GM12878 (cell line): ENCODE measurements around the gene STRN4. TPM values are rescaled to one million over a fixed set of nuclear protein-coding genes. Genes with fewer than 3 reads are reported as not detected.

Experiments used
- ATF7 ChIP-seq: fragments of 450-650 bp; IDR thresholded peaks from 2 replicates; pipeline ENCODE4 v1.6.1; 2016; ENCODE audit warnings: low read depth, mild to moderate bottlenecking
- BCLAF1 ChIP-seq: fragments of 450-650 bp; IDR thresholded peaks from 2 replicates; pipeline ENCODE4 v1.6.1; 2017; ENCODE audit warnings: antibody characterized with exemption, mild to moderate bottlenecking, moderate library complexity
- BMI1 ChIP-seq: fragments of 450-650 bp; IDR thresholded peaks from 2 replicates; pipeline ENCODE4 v1.6.1; 2016; ENCODE audit warnings: mild to moderate bottlenecking, moderate library complexity, borderline replicate concordance
- CHD2 ChIP-seq: IDR thresholded peaks from 2 replicates; pipeline ENCODE4 v1.6.1; 2011; ENCODE audit warnings: low read depth, low read length, improper control_type of control experiment, borderline replicate concordance
- CREM ChIP-seq: IDR thresholded peaks from 2 replicates; pipeline ENCODE4 v1.6.1; 2014; ENCODE audit warnings: antibody characterized with exemption, low read depth
- EP300 ChIP-seq, 2 experiments: fragments of 150-350 bp in 1 of 2; IDR thresholded peaks; 2 replicates each; pipeline ENCODE4 v1.6.1; 2011 to 2012; ENCODE audit warnings: low read depth in 2 of 2, low read length in 2 of 2, borderline replicate concordance in 1 of 2, improper control_type of control experiment in 1 of 2, inconsistent platforms in 1 of 2; ENCODE audit not compliant: control insufficient read depth in 1 of 2
- EZH2 ChIP-seq: IDR thresholded peaks from 2 replicates; pipeline ENCODE4 v1.6.1; 2012; ENCODE audit warnings: low read depth, mild to moderate bottlenecking, control low read depth, inconsistent platforms, low read length, borderline replicate concordance; ENCODE audit not compliant: control insufficient read depth
- HCFC1 ChIP-seq: fragments of 150-350 bp; IDR thresholded peaks from 2 replicates; pipeline ENCODE4 v1.6.1; 2014; ENCODE audit warnings: low read length
- IRF4 ChIP-seq: IDR thresholded peaks from 2 replicates; pipeline ENCODE4 v1.6.1; 2011; ENCODE audit warnings: low read depth, low read length
- IRF5 ChIP-seq: fragments of 450-650 bp; IDR thresholded peaks from 2 replicates; pipeline ENCODE4 v1.6.1; 2017; ENCODE audit warnings: borderline replicate concordance
- KAT2A ChIP-seq: conservative IDR thresholded peaks from 2 replicates; pipeline ENCODE4 v1.6.1; 2011; ENCODE audit warnings: low read depth, low read length; ENCODE audit not compliant: control insufficient read depth
- MXI1 ChIP-seq: fragments of 150-350 bp; IDR thresholded peaks from 2 replicates; pipeline ENCODE4 v1.6.1; 2011; ENCODE audit warnings: low read depth, mild to moderate bottlenecking, inconsistent platforms, low read length, improper control_type of control experiment
- RAD21 ChIP-seq: IDR thresholded peaks from 2 replicates; pipeline ENCODE4 v1.6.1; 2011; ENCODE audit warnings: mild to moderate bottlenecking, low read depth, low read length, moderate library complexity; ENCODE audit not compliant: insufficient read depth
- REST ChIP-seq: IDR thresholded peaks from 2 replicates; pipeline ENCODE4 v1.6.1; 2012; ENCODE audit warnings: mild to moderate bottlenecking, low read depth, low read length
- SIN3A ChIP-seq: IDR thresholded peaks from 2 replicates; pipeline ENCODE4 v1.6.1; 2012; ENCODE audit warnings: low read depth, low read length, improper control_type of control experiment
- SMC3 ChIP-seq: IDR thresholded peaks from 2 replicates; pipeline ENCODE4 v1.6.1; 2011; ENCODE audit warnings: low read length, improper control_type of control experiment, borderline replicate concordance
- SRF ChIP-seq, 2 experiments: IDR thresholded peaks; 2 replicates each; pipeline ENCODE4 v1.6.1; 2011; ENCODE audit warnings: low read depth in 2 of 2, low read length in 2 of 2, mild to moderate bottlenecking in 1 of 2, moderate library complexity in 1 of 2
- STAT3 ChIP-seq: IDR thresholded peaks from 2 replicates; pipeline ENCODE4 v1.6.1; 2011; ENCODE audit warnings: low read depth, low read length, improper control_type of control experiment
- TBL1XR1 ChIP-seq: IDR thresholded peaks from 2 replicates; pipeline ENCODE4 v1.6.1; 2012; ENCODE audit warnings: low read depth, low read length, improper control_type of control experiment
- YBX1 ChIP-seq: fragments of 450-650 bp; IDR thresholded peaks from 2 replicates; pipeline ENCODE4 v1.6.1; 2016; ENCODE audit warnings: antibody characterized with exemption
- ZNF217 ChIP-seq: fragments of 450-650 bp; IDR thresholded peaks from 2 replicates; pipeline ENCODE4 v1.6.1; 2017; ENCODE audit warnings: antibody characterized with exemption, mild to moderate bottlenecking
- polyA plus RNA-seq, 11 experiments: library from polyadenylated mRNA; depleted of rRNA in 4 of 11; unstranded in 6 of 11; stranded (reverse) in 5 of 11; fragments of >200 nt; fragmentation: Nextera tagmentation in 4 of 11; fragmentation: Illumina TruSeq in 1 of 11; extraction: Ambion mirVana in 4 of 11; extraction: Trizol in 1 of 11; gene quantifications; 1 replicate in 1 of 11; 2 replicates in 10 of 11; pipeline versions ENCODE4 v1.2.1 to v1.2.3, GENCODE V29; 2011 to 2016; ENCODE audit warnings: inconsistent platforms in 2 of 11, missing spikeins in 2 of 11, low read depth in 1 of 11
- total RNA-seq, 4 experiments: library from RNA; depleted of rRNA in 3 of 4; stranded (reverse); fragments of >200 nt in 3 of 4; fragmentation: Illumina TruSeq in 1 of 4; extraction: Trizol in 1 of 4; gene quantifications; 2 replicates each; pipeline versions ENCODE4 v1.2.1 to v1.2.3, GENCODE V29; 2013 to 2021
- TF ChIP-seq, protein P1 (sequence below): IDR thresholded peaks from 2 replicates; pipeline ENCODE4 v1.6.1; 2012; ENCODE audit warnings: low read length, inconsistent platforms

Gene STRN4
- total and polyA plus RNA-seq, 10 of the 15 experiments (the other 5 are each of a cell fraction or from before 2014, with no cell fraction given), result 0.42 to 62.8 (median 22.5) TPM

DNA sequence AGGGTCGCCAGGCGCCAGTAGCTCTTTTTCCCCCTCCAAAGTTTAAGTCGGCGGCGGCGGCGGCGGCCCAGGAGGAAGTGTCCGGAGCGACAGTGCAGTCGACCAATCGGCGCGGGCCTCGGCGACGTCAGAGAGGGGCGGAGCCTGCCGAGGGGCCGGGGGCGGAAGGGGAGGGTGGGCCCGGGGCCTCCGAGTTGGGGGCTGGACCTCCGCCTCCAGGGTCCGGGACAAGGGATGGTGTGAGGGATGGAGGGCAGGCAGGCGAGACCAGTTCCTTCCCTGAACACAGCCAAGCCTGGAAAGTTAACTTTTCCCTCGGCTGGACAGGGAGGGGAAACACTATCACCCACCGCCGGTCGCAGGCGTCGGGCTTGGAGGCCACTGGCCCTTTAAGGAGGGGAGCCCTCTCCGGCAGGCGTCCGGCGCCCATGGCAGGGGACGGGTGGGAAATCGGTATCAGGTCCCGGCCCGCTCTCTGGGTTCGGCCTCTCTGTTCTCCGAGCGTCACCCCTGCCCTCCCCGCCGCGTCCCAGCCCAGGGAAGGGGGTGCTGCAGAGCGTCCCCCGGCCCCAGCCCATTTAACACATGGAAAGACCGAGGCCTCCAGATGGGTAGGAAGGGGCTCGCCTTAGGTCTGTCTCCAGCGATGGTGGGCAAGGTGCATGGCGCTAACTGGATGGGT is 29.1 kb downstream of the STRN4 start, which contains the start of gene PRKD2 (continued):
- TF ChIP-seq, protein P1, sequence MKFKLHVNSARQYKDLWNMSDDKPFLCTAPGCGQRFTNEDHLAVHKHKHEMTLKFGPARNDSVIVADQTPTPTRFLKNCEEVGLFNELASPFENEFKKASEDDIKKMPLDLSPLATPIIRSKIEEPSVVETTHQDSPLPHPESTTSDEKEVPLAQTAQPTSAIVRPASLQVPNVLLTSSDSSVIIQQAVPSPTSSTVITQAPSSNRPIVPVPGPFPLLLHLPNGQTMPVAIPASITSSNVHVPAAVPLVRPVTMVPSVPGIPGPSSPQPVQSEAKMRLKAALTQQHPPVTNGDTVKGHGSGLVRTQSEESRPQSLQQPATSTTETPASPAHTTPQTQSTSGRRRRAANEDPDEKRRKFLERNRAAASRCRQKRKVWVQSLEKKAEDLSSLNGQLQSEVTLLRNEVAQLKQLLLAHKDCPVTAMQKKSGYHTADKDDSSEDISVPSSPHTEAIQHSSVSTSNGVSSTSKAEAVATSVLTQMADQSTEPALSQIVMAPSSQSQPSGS, result no peak
- TF ChIP-seq CREM, result peak; percentile 77; the same call in 1 of the 2 replicates
- no peak for TF ChIP-seq KAT2A
- no peak for TF ChIP-seq MXI1
- TF ChIP-seq ATF7, result peak; percentile 41
- no peak for TF ChIP-seq IRF5
- no peak for TF ChIP-seq IRF4
- no peak for TF ChIP-seq TBL1XR1
- no peak for TF ChIP-seq SRF (IDR thresholded peaks at IDR 0.05; ENCODE audit: low read depth in 2 of 2, low read length in 2 of 2)
- no peak for TF ChIP-seq EP300 (IDR thresholded peaks at IDR 0.05; ENCODE audit: borderline replicate concordance in 1 of 2, control insufficient read depth in 1 of 2, low read depth in 2 of 2, low read length in 2 of 2)
- no peak for TF ChIP-seq EZH2
- TF ChIP-seq BCLAF1, result no peak
- no peak for TF ChIP-seq REST
- TF ChIP-seq BMI1, result no peak
- no peak for TF ChIP-seq STAT3
- 0 out of 2 replicates have a peak, but pooled peaks have one; percentile 45 for TF ChIP-seq CHD2
- TF ChIP-seq SIN3A, result peak; percentile 42; the same call in 1 of the 2 replicates
- no peak for TF ChIP-seq YBX1
- TF ChIP-seq HCFC1, result no peak
- no peak for TF ChIP-seq SMC3
- TF ChIP-seq RAD21, result no peak
- TF ChIP-seq ZNF217, result no peak
